Activated CD4-positive, CD25-positive, alpha-beta regulatory T cell treated with anti-CD3 and anti-CD28 coated beads, Interleukin-2, amount 50 U/mL, for 72 hours (primary cell): ENCODE data around the gene HSD17B12.

Experiments
- DNase-seq: peaks from one replicate; pipeline ENCODE4 v3.0.0; 2021

Gene HSD17B12

DNA sequence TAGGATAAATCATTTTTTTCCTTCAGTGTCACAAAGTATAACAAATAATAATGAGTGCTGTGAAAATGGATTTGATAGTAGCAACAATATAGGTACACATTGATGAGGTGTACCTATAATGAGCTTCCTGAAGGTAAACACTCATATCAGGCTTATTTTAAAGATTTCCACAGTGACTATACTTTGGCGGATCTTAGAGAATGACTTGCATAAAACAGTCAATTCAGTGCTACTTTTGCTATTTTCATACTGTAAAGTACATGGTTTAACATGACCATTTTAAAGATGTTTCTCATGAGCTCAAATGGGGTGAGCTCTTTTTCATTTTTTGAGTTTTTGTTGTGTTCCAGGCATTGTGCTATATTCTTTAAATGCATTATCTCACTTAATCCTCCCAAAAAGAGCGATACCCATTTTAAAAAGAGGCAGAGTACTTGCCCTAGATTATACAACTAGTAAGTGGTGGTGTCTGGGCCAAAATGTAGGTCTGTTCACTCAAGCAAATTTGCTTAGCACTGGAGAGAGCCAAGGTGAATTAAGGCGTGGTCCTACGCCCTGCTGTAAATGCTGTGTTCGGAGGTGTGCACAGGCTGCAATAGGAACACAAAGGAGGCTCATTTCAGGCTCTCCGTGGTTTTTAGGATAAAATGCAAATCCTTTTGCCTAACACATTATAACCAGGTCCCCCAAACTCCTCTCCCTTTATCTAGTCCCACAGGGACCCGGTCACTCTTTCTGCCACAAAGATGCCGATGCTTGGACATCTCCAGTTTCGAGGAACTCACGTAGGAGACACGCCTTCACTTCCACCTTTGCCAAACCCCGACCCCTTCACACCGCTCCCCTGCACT, 199.5 kb downstream of the HSD17B12 start:
- DNase-seq = no peak

DNA sequence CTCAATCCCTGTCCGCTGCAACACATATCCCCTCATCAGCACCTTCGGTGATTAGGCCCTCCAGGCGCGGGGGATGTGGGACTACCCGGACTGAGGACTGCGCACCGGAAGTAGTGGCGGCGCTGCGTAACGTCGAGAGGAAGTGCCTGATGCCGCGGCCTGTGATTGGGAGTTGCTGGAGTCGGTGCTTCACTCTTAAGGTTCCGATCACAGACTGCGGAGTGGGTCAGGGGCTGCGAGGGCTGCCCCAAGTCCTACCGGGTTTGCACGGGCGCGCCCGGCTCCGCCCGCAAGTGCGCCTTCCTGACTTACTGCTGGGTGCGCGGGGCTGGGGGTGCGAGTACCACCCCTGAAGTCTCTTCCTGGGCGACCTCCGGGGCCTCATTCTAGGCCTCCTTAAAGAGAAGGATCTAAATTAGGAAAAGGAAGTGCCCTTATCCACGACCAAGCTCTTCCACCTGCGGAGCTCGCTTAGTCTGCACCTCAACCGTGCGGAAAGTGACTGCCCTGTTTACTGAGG, 200.2 kb downstream of the HSD17B12 start, which contains the start of gene ALKBH3:
TSS of gene ALKBH3 (plus strand) at position 192 of the 520 bp plus-strand sequence. CDS start 1,822 bp downstream, outside the sequence.
- peak; percentile 88 for DNase-seq

DNA sequence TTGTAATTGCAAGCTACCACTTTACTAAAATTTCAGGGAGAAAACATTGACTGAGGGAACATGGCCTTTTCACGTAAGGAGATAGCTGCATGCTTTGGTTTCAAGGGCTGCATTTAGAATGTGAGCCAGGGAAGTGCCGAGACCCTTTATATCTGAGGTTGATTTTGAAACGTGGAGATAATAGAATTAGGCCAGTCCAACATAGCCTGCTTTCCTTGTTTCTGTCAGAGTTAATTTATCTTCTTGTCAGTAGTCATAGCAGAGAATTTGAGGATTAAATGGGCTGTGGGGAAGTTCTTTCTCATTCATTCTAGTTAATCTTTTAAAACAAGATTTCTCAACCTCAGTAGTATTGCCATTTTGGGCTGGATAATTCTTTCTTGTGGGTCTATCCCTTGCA, 212.3 kb downstream of the HSD17B12 start:
- no peak for DNase-seq

DNA sequence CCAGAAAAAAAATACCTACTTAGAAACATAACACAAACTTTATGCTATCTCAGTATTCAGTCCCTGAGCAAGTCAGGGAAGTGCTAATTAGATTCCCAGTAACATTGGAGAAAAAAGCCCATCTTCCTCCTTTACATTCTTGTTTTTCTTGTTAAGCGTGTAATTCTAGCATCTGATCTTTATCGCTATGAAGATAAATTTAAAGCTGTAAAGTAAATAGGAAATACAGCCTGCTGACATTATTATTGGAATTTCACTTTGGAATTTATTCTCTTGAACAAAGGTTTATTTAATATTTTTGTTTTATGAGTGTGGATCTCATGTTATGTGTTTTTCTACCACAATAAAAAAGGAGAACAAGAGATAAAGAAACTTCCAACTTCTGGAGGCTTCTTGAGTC, 214.0 kb downstream of the HSD17B12 start:
- DNase-seq = no peak

DNA sequence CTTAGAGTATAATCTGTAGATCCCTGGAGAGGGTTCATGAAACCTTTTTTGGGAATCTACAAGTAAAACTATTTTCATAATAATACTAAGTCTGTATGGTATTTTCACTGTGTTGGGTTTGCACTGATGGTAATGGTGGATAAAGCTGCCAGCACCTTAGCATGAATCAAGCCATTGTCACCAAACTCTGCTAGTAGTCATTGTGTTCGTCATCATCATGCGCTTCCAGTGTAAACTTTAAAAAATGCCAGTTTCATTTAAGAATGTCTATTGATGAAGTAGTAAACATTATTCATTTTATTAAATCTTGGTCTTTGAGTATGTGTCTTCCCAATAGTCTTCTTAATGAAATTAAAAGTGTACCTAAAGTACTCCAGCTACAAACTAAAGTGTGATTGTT, 215.1 kb downstream of the HSD17B12 start:
- DNase-seq = no peak

DNA sequence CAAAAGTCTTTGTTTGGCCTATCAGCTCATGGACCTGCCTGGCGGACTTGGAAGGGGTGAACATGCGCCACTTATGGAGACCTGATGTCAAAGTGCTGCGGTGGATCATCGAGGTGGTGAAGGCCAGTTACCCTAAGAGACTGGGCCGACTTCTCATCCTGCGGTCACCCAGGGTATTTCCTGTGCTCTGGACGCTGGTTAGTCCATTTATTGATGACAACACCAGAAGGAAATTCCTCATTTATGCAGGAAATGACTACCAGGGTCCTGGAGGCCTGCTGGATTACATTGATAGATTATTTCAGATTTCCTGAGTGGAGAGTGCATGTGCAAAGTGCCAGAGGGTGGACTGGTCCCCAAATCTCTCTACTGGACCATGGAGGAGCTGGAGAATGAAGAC, 218.0 kb downstream of the HSD17B12 start:
- DNase-seq = no peak

DNA sequence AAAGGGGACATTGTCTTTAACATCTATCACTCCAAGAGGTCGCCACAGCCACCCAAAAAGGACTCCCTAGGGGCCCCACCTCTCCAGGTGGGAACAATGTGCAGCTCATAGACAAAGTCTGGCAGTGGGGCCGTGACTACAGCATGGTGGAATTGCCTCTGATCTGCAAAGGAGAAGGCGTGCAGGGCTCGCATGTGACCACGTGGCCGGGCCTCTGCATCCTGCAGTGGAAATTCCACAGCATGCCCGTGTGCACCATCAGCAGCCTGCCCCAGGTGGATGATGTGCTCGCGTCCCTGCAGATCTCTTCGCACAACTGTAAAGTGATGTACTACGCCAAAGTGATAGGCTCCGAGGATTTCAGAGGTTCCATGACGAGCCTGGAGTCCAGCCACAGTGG, 218.6 kb downstream of the HSD17B12 start:
- DNase-seq = no peak

DNA sequence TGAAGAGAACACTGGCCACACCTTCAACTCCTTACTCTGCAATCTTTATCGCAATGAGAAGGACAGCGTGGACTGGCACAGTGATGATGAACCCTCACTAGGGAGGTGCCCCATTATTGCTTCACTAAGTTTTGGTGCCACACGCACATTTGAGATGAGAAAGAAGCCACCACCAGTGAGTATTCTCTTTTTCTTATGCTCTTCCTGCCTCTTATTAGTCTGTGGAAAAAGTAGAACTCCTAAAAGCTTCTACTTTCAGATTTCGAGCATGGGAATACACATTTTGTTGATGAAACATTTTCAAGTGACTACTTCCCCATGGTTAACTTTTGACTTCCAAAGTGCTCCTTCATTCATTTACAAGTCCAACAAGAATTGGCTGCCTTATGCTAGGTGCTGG, 221.0 kb downstream of the HSD17B12 start:
- DNase-seq = no peak

DNA sequence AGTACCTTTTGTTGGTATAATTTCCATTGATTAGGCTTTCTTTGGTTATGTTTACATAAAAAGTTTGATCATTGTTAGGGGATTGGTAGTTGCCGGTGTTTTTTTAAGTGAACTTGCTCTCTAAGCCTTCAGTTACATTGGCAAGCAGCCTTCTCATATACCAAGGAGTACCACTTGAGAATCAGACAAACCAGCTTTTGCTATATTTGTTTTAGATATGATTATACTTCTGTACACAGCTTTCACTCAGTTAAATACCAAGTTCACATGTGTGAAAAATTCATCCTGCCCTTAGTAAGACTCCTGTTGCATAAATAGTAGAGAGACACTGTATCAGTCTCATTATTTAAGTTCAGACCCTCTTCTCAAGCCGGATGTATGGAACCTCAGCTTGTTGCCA, 222.5 kb downstream of the HSD17B12 start:
- DNase-seq = no peak

DNA sequence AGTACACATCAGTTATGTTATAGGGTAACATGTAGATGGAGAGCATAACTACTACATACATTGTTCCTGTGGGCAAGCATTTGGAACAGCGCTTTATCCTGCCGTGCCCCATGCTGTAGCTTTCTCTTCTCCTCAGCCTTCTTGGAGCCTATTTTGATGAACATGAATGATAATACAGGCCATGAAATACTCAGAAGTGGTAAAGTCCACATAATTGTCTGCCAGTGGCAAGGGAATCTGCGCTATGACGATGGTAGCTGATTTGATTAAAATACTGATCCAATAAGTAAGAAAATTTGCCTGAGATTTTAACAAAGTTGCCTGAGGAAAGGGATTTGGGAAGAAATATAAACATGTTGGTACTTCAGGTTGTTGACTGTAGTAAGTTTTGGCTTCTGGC, 223.4 kb downstream of the HSD17B12 start:
- no peak for DNase-seq

DNA sequence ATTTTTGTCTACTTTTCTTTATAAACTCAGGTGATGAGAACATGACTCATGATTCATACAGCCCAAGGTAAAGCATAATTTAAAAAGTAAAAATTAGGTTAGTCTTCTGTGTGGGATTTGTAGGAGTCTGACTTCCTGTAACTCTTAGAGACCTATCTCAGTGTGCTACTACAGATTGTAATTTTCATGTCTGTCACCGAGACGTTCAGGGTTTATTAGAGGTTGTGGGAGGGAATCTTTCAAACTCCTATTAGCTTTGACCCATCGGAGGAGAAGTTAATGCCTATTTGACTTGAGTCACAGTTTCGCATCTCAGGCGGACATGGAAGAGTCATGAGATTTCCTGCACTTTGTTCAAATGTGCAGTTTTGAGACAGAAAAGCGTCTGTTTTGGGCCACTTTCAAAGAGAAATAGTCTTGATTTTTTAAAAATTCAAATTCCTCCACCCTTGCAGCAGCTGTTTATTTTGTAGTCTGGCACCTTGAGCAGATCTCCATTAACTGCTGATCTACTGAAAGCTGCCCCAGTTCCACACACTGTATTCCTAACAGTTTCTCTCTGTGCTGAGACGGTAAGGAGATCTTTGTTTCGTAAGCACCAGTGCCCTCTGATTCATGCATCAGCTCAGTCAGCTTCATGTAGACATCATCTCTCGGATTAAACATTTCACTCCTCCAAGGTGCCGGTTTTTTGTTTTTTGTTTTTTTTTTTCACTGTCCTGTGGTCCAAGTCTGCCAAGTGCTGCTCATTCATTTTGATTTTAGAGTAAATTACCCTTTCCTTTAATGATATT, 224.4 kb downstream of the HSD17B12 start:
- DNase-seq = no peak

DNA sequence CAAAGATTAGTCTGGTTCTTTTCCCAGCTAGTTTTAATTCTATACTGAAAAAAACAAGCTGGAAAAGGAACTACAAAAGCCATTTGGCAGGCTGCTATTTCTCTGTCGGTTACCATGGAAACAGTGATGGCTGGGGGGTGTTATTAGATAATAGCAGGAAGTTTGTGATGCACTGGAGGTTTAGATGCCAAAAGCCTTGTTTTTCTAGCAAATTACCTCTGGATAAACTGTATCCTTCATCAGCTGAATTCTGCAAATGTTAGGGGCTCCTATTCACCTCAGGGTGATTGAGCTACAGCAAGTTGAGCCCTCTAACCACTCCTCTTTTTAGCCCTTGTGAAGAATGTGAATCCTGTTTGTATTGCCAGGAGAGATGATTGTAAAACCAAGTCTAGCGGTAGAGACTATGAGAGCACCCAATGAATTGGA, 225.3 kb downstream of the HSD17B12 start:
- no peak for DNase-seq
